Stimulated activated CD4-positive, alpha-beta T cell treated with anti-CD3 and anti-CD28 coated beads, Interleukin-12 subunit alpha, Interleukin-12 subunit beta, amount 100 ng/mL, for 4 hours (primary cell): ENCODE data around the gene BANK1.
"Not testable (repeated sequence)": the region's sequence is repeated elsewhere in the genome, so short reads cannot be mapped to it uniquely, and the experiment has no call there.

ENCODE experiments used
- DNase-seq: peaks from one replicate; pipeline ENCODE4 v3.0.0-alpha.2; 2020

BANK1 gene

DNA sequence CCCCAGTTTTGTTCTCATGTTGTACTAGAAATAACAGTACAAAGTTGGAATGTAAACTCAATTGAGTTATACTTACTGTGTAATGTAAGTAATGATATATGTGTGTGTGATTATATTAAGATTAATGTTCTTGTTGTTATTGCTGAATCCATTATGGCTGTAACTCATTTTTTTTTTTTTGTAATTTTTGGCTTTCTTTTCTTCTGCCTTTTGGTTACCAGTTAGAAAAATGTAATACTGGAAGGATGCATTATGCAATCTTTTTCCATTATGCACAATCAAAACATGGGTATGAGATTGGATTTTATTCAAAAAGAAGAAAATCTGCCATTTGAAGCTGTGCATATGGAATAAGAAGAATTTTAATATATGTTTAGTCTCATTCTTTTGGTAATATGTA lies 34.0 kb downstream of the BANK1 start:
- DNase-seq: no peak

DNA sequence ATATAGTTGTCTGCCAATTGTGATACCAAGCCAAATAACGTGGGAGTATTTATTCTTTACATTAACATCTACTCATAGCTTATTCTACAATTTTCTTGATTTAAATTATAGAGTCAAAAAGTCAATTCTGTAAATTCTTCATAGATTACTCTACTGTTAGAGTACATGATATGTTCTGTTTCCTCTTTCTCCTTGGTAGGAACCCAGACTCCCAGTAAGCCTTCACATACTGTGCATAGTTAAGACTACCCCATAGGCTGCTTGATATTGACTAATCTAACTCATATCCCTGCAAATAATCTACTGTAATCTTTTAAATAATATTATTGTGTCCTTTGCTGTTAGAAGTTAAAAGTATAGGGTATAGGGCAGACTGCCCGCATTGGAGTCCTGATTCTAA lies 35.4 kb downstream of the BANK1 start:
- DNase-seq: no peak

GRCh38 chr4:101831816-101832215 lies 41.3 kb downstream of the BANK1 start:
- no peak for DNase-seq

- DNase-seq: no peak
Measured at GRCh38 chr4:101833480-101833879, 43.0 kb downstream of the BANK1 start.

GRCh38 chr4:101835121-101835904 lies 44.8 kb downstream of the BANK1 start:
- no peak for DNase-seq

- no peak for DNase-seq
Measured at GRCh38 chr4:101843054-101843453, 52.5 kb downstream of the BANK1 start.

GRCh38 chr4:101846550-101846949 lies 56.0 kb downstream of the BANK1 start:
- DNase-seq: no peak

GRCh38 chr4:101850698-101851097 lies 60.2 kb downstream of the BANK1 start:
- no peak for DNase-seq

- no peak for DNase-seq
Measured at GRCh38 chr4:101851672-101852071, 61.1 kb downstream of the BANK1 start.

DNA sequence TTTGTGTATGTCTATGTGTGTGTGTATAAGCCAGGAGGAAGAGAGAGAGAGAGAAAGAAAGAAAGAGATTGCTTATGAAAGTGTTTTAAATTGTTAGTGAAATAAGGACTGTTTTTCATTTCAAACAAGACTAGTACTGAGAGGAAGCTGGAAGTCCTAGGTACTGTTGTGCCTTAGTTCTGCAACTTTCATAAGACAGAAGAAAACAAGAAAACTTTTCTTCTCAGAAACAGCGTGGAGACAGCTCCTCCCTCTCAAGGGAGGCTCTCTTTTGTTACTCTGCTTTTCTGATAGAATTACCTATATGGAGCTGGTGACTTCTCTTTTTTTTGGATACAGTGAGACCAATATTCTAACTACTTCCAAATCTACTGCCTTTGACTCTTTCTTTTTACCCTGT lies 62.5 kb downstream of the BANK1 start:
- DNase-seq: no peak

- DNase-seq: no peak
Measured at GRCh38 chr4:101853691-101854090, 63.2 kb downstream of the BANK1 start.

- DNase-seq: no peak
Measured at GRCh38 chr4:101855239-101855638, 64.7 kb downstream of the BANK1 start.

GRCh38 chr4:101856149-101856548 lies 65.6 kb downstream of the BANK1 start:
- no peak for DNase-seq

- DNase-seq: no peak
Measured at GRCh38 chr4:101857176-101857575, 66.6 kb downstream of the BANK1 start.

GRCh38 chr4:101858641-101859040 lies 68.1 kb downstream of the BANK1 start:
- no peak for DNase-seq

GRCh38 chr4:101862595-101862994 lies 72.1 kb downstream of the BANK1 start:
- DNase-seq: no peak

DNA sequence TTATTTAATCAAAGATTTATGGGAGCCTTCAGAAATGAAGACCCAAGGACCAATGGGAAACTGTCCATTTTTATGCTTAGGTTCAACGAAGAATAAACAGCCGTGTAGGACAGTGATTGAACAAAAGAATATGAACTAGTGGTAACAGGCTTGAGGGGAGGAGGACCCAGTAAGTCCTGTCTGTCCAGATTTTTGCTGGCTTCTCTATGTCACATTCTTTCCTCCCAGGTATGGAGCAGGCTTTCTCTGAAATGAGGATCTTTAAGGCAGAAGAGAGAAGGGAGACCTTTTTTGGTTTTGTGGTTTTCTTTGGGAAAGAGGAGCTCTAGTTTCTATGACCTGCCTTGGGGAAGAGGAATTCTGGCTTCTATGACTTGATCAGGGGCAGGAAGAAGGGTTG lies 74.1 kb downstream of the BANK1 start:
- no peak for DNase-seq

- DNase-seq: no peak
Measured at GRCh38 chr4:101865501-101866062, 75.1 kb downstream of the BANK1 start.

DNA sequence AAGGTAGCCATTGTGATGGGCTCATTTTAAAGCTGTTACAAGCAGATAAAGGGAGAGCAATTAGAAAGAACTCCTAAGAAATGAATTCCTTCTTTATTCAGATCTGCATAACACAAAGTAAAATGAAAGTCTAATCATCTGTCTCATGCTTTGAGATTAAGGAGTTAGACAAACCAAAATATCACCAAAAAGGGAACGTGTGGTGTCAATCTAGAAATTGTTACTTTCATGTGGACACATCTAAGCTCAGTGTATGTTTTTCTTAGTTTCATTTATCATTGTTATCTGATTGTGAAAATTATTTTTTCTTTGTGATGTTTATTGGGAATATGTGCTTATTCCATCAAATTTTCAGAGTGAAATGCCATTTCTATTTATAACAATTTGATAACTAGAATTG lies 80.3 kb downstream of the BANK1 start:
- DNase-seq: no peak

DNA sequence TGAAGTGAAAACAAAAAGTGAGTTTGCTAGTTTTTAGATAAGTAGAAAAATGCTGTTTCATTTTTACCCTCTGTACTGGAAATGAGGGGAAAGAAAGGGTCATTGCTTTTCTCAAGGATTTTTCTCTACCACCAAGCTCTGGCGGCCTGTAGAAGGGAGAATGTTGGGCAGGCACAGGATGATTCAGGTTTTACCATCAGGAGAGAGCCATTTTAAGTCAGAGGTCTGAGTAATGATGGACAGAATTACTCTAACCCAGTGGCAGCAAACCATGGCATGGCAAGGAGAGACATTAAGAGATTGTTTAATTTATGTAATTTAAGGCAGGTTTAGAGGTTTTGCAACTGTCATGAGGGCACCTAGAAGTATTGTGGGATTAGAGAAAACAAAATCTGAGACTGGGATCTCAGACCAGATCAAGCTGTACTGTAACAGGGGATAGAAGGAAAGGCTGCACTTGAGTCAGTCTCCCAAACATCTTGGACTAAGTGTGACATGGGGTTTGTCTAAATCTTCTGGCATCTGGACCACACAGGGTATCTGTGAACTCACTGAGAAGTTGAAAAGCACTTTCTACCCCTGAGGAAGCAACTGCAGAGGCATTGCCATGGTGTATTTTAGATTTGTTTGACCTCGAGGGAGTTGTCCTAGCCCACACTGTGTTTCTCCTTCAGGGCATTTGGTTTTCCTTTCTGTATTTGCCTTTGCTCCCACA lies 81.6 kb downstream of the BANK1 start:
- DNase-seq: no peak

DNA sequence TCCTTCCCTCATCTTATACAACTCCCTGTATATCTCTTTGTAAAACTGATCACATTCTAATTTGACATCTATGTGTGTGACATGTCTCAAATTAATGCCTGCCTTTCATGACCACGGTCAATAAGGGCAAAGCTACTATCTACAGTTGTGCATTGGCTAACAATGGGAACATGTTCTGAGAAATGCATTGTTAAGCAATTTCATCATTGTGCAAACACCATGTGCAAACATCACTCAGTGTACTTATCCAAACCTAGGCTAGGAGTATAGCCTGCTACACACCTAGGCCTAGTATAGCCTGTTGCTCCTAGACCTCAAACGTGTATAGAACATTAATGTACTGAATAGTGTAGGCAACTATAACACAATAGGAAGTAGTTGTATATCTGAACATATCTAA lies 95.0 kb downstream of the BANK1 start:
- no peak for DNase-seq

- no peak for DNase-seq
Measured at GRCh38 chr4:101886826-101887225, 96.3 kb downstream of the BANK1 start.

- DNase-seq: no peak
Measured at GRCh38 chr4:101888472-101888871, 97.9 kb downstream of the BANK1 start.

DNA sequence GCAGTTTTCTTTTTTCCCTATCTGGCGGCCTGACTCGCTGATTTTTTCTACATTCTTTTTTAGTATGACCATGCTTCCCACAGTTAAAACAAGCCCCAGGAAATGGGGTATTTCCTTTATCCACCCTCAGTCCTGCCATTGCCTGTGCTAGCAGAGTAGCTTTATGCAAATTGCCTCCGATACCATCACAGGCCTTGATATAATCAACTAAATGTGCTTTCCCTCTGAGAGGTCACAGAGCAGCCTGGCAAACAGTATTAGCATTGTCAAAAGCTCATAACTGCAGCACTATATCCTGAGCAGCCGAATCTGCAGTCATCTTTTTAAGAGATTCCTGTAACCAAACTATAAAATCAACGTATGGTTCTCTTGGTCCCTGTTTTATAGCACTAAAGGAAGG lies 115.0 kb downstream of the BANK1 start:
- not testable (repeated sequence) for DNase-seq
